Mesenchymal stem cell (in vitro differentiated cells and primary cell): ENCODE results near the gene ACOT7.

Experiments
- DNase-seq: peaks from one replicate; pipeline ENCODE4 v3.0.0-alpha.2; 2013
- H2AFZ ChIP-seq: one replicate; pipeline ENCODE4 v1.6.1; 2013; ENCODE audit warnings: low read depth, mild to moderate bottlenecking, control low read depth, inconsistent platforms, low read length, moderate library complexity
- H2AK5ac ChIP-seq: 2 replicates; pipeline ENCODE4 v1.6.1; 2013; ENCODE audit warnings: low read length, moderate library complexity, mild to moderate bottlenecking, inconsistent platforms; ENCODE audit not compliant: severe bottlenecking
- H2BK120ac ChIP-seq: one replicate; pipeline ENCODE4 v1.6.1; 2013; ENCODE audit warnings: low read depth, mild to moderate bottlenecking, inconsistent platforms, low read length, moderate library complexity
- H2BK12ac ChIP-seq, 2 experiments: one replicate each; pipeline ENCODE4 v1.6.1; 2013; ENCODE audit warnings: inconsistent platforms in 2 of 2, low read length in 2 of 2, mild to moderate bottlenecking in 2 of 2, moderate library complexity in 2 of 2, control low read depth in 1 of 2
- H2BK15ac ChIP-seq: one replicate; pipeline ENCODE4 v1.6.1; 2013; ENCODE audit warnings: mild to moderate bottlenecking, low read depth, inconsistent platforms; ENCODE audit not compliant: poor library complexity, severe bottlenecking
- H2BK5ac ChIP-seq: 2 replicates; pipeline ENCODE4 v1.6.1; 2013; ENCODE audit warnings: low read depth, mild to moderate bottlenecking, low read length, control low read depth, inconsistent platforms; ENCODE audit not compliant: poor library complexity, severe bottlenecking
- H3K14ac ChIP-seq, 2 experiments: one replicate each; pipeline ENCODE4 v1.6.1; 2013; ENCODE audit warnings: inconsistent platforms in 2 of 2, low read length in 2 of 2, control low read depth in 1 of 2, mild to moderate bottlenecking in 1 of 2, moderate library complexity in 1 of 2
- H3K18ac ChIP-seq, 2 experiments: one replicate each; pipeline ENCODE4 v1.6.1; 2013; ENCODE audit warnings: inconsistent platforms in 2 of 2, low read length in 2 of 2, control low read depth in 1 of 2, low read depth in 1 of 2, mild to moderate bottlenecking in 1 of 2
- H3K23ac ChIP-seq, 2 experiments: one replicate each; pipeline ENCODE4 v1.6.1; 2013; ENCODE audit warnings: inconsistent platforms in 2 of 2, low read length in 2 of 2, mild to moderate bottlenecking in 2 of 2, moderate library complexity in 2 of 2, control low read depth in 1 of 2
- H3K27ac ChIP-seq: 2 replicates; pipeline ENCODE4 v1.5.1; 2013; ENCODE audit warnings: mild to moderate bottlenecking, moderate library complexity, low read length, control low read depth, inconsistent platforms; ENCODE audit not compliant: poor library complexity, severe bottlenecking
- H3K27me3 ChIP-seq, 2 experiments: 2 replicates each; pipeline versions ENCODE4 v1.6.1 to v1.7.0; 2013; ENCODE audit warnings: low read length in 2 of 2, mild to moderate bottlenecking in 2 of 2, moderate library complexity in 2 of 2, control low read depth in 1 of 2, inconsistent platforms in 1 of 2; ENCODE audit not compliant: control insufficient read depth in 1 of 2, insufficient read depth in 1 of 2
- H3K36me3 ChIP-seq, 2 experiments: 2 replicates each; pipeline versions ENCODE4 v1.6.1 to v1.7.0; 2013; ENCODE audit warnings: low read length in 2 of 2, control low read depth in 1 of 2, inconsistent platforms in 1 of 2, low read depth in 1 of 2, mild to moderate bottlenecking in 1 of 2; ENCODE audit not compliant: insufficient read depth in 2 of 2, control insufficient read depth in 1 of 2
- H3K4ac ChIP-seq, 2 experiments: one replicate each; pipeline ENCODE4 v1.6.1; 2013; ENCODE audit warnings: inconsistent platforms in 2 of 2, low read length in 2 of 2, mild to moderate bottlenecking in 2 of 2, moderate library complexity in 2 of 2, control low read depth in 1 of 2, low read depth in 1 of 2
- H3K4me1 ChIP-seq: 2 replicates; pipeline ENCODE4 v1.6.1; 2013; ENCODE audit warnings: low read depth, low read length, control low read depth; ENCODE audit not compliant: control insufficient read depth, insufficient read depth
- H3K4me2 ChIP-seq: 2 replicates; pipeline ENCODE4 v1.6.1; 2013; ENCODE audit warnings: low read length, mild to moderate bottlenecking, inconsistent platforms; ENCODE audit not compliant: poor library complexity, severe bottlenecking
- H3K4me3 ChIP-seq, 2 experiments: 2 replicates each; pipeline versions ENCODE4 v1.5.1 to v1.7.0; 2013; ENCODE audit warnings: low read length in 2 of 2, mild to moderate bottlenecking in 2 of 2, control low read depth in 1 of 2, low read depth in 1 of 2; ENCODE audit not compliant: insufficient read depth in 1 of 2
- H3K79me1 ChIP-seq: replicated peaks from 2 replicates; pipeline ENCODE4 v1.6.1; 2013; ENCODE audit warnings: mild to moderate bottlenecking, control low read depth, low read length, inconsistent platforms; ENCODE audit not compliant: poor library complexity, severe bottlenecking
- H3K9ac ChIP-seq: 2 replicates; pipeline ENCODE4 v1.7.0; 2013; ENCODE audit warnings: mild to moderate bottlenecking, low read length, moderate library complexity
- H3K9me3 ChIP-seq: 2 replicates; pipeline ENCODE4 v1.7.0; 2013; ENCODE audit warnings: mild to moderate bottlenecking, low read length; ENCODE audit not compliant: control insufficient read depth
- H4K8ac ChIP-seq: one replicate; pipeline ENCODE4 v1.6.1; 2013; ENCODE audit warnings: inconsistent platforms, mild to moderate bottlenecking, low read length, moderate library complexity
- H4K91ac ChIP-seq: one replicate; pipeline ENCODE4 v1.6.1; 2013; ENCODE audit warnings: mild to moderate bottlenecking, low read length, inconsistent platforms
- WGBS: methylation state at CpG from one replicate; pipeline ENCODE4 v1.1.7; 2013; ENCODE audit warnings: mixed read lengths; 5-methylcytosine and 5-hydroxymethylcytosine counted together

Gene ACOT7

GRCh38 chr1:6298530-6298929 lies 95.0 kb downstream of the ACOT7 start:
- Histone ChIP-seq H3K27ac (no peak overlapping the region), H2BK12ac (no peak overlapping the region), H3K23ac (no peak overlapping the region), H3K4ac (no peak overlapping the region), H4K8ac (no peak overlapping the region), H3K18ac (no peak overlapping the region), H2BK120ac (no peak overlapping the region), H3K4me2 (no peak overlapping the region), H2AFZ (no peak overlapping the region), H3K14ac (no peak overlapping the region), H2BK15ac (no peak overlapping the region), H3K36me3 (peaks cover 9 to 36% of the 10 kb centered on the region in 2 experiments), H3K27me3 (no peaks in the 10 kb centered on the region), H2BK5ac (no peak overlapping the region), H3K4me1 (peaks cover 2% of the 10 kb centered on the region), H3K79me1 (no peaks in the 10 kb centered on the region), H3K9me3 (no peaks in the 10 kb centered on the region), H3K4me3 (no peak overlapping the region), H3K9ac (no peak overlapping the region), H2AK5ac (no peak overlapping the region), H4K91ac (no peak overlapping the region)
- WGBS, result 96% methylated on average over 8 of the region's 8 CpGs
- DNase-seq, result no peak

GRCh38 chr1:6295910-6296309 lies 97.7 kb downstream of the ACOT7 start:
- H3K14ac ChIP-seq, result no peak overlapping the region
- no peak overlapping the region for H2BK15ac ChIP-seq
- DNase-seq, result no peak
- H4K8ac ChIP-seq, result no peak overlapping the region
- H2AK5ac ChIP-seq, result no peak overlapping the region
- peaks cover 1% of the 10 kb centered on the region for H3K79me1 ChIP-seq
- 100% methylated on average over 3 of the region's 6 CpGs for WGBS
- H3K36me3 ChIP-seq, result peaks cover 9 to 45% of the 10 kb centered on the region in 2 experiments
- no peak overlapping the region for H2BK12ac ChIP-seq
- no peak overlapping the region for H2BK120ac ChIP-seq
- peaks cover 4% of the 10 kb centered on the region for H3K4me1 ChIP-seq
- H3K4me3 ChIP-seq, result no peak overlapping the region
- no peak overlapping the region for H3K9ac ChIP-seq
- H3K4me2 ChIP-seq, result no peak overlapping the region
- H2BK5ac ChIP-seq, result no peak overlapping the region
- H2AFZ ChIP-seq, result no peak overlapping the region
- no peak overlapping the region for H4K91ac ChIP-seq
- H3K9me3 ChIP-seq, result no peaks in the 10 kb centered on the region
- H3K27ac ChIP-seq, result no peak overlapping the region
- H3K27me3 ChIP-seq, result no peaks in the 10 kb centered on the region
- H3K23ac ChIP-seq, result no peak overlapping the region
- no peak overlapping the region for H3K4ac ChIP-seq
- no peak overlapping the region for H3K18ac ChIP-seq

GRCh38 chr1:6294890-6295556 lies 98.5 kb downstream of the ACOT7 start:
- Histone ChIP-seq H3K4me1 (peaks cover 2% of the 10 kb centered on the region), H4K91ac (no peak overlapping the region), H2AK5ac (no peak overlapping the region), H3K4me3 (no peak overlapping the region), H3K23ac (no peak overlapping the region), H3K27ac (no peak overlapping the region), H3K9ac (no peak overlapping the region), H3K27me3 (no peaks in the 10 kb centered on the region), H3K4ac (no peak overlapping the region), H2AFZ (no peak overlapping the region), H3K18ac (no peak overlapping the region), H3K9me3 (no peaks in the 10 kb centered on the region), H3K36me3 (peaks cover 9 to 47% of the 10 kb centered on the region in 2 experiments), H2BK120ac (no peak overlapping the region), H3K79me1 (peaks cover 1% of the 10 kb centered on the region), H3K14ac (no peak overlapping the region), H4K8ac (no peak overlapping the region), H2BK5ac (no peak overlapping the region), H2BK12ac (no peak overlapping the region), H2BK15ac (no peak overlapping the region), H3K4me2 (no peak overlapping the region)
- 93% methylated on average over 21 of the region's 23 CpGs for WGBS
- DNase-seq, result no peak

GRCh38 chr1:6294080-6294889 lies 99.3 kb downstream of the ACOT7 start:
- no peak overlapping the region for H3K4ac ChIP-seq
- H3K4me1 ChIP-seq, result peaks cover 2% of the 10 kb centered on the region
- H3K14ac ChIP-seq, result no peak overlapping the region
- H3K27ac ChIP-seq, result no peak overlapping the region
- DNase-seq, result no peak
- no peak overlapping the region for H2BK5ac ChIP-seq
- 93% methylated on average over 14 of the region's 14 CpGs for WGBS
- no peak overlapping the region for H3K23ac ChIP-seq
- no peak overlapping the region for H3K4me2 ChIP-seq
- H3K9me3 ChIP-seq, result no peaks in the 10 kb centered on the region
- no peak overlapping the region for H3K9ac ChIP-seq
- H3K18ac ChIP-seq, result no peak overlapping the region
- no peak overlapping the region for H2BK120ac ChIP-seq
- H2AFZ ChIP-seq, result no peak overlapping the region
- H4K91ac ChIP-seq, result no peak overlapping the region
- no peak overlapping the region for H4K8ac ChIP-seq
- H2BK15ac ChIP-seq, result no peak overlapping the region
- no peak overlapping the region for H3K4me3 ChIP-seq
- no peak overlapping the region for H2BK12ac ChIP-seq
- no peak overlapping the region for H2AK5ac ChIP-seq
- H3K36me3 ChIP-seq, result peaks cover 9 to 47% of the 10 kb centered on the region in 2 experiments
- H3K79me1 ChIP-seq, result peaks cover 1% of the 10 kb centered on the region
- H3K27me3 ChIP-seq, result no peaks in the 10 kb centered on the region
